ENCODE data around the gene SLC24A1.

- TF ChIP-seq CTCF (IDR thresholded peaks at IDR 0.05): no peak
- no peak for TF ChIP-seq POLR2A (IDR thresholded peaks at IDR 0.05)
- TF ChIP-seq POLR2AphosphoS5 (IDR thresholded peaks at IDR 0.05): no peak
These were observed 42.0 kb upstream of the SLC24A1 start for GRCh38 chr15:65579762-65580161.

All from breast epithelium (tissue), 3 donors.